Measurements from ENCODE around the gene SBNO1. TPM values are rescaled to one million over a fixed set of nuclear protein-coding genes. Genes with fewer than 3 reads are reported as not detected.
"Not testable (repeated sequence)": the region's sequence is repeated elsewhere in the genome, so short reads cannot be mapped to it uniquely, and the experiment has no call there.

Gene SBNO1
- total RNA-seq, result 32.3 TPM

- intact Hi-C loops (cut with DNase I), result no loop called here
- DNase-seq (ENCODE audit: low spot score), result peak; percentile 95
- peak; percentile 95 for ATAC-seq
These were observed at the start of gene SBNO1 for GRCh38 chr12:123364532-123365024. TSS of gene SBNO1 (minus strand) at chr12:123364847. CDS start at chr12:123350441, 14,406 bp downstream.

- no peak for DNase-seq (ENCODE audit: low spot score)
- intact Hi-C loops (cut with DNase I), result no loop called here
These were observed 45.4 kb upstream of the SBNO1 start for GRCh38 chr12:123410041-123410412.

GRCh38 chr12:123409284-123410040 is 44.8 kb upstream of the SBNO1 start:
- ATAC-seq; intact Hi-C loops (cut with DNase I); DNase-seq (ENCODE audit: low spot score): not testable (repeated sequence)

More at GRCh38 chr12:123410041-123410412, 45.4 kb upstream of the SBNO1 start:
- ATAC-seq, result no peak

GRCh38 chr12:123408619-123409018 is 44.0 kb upstream of the SBNO1 start:
- DNase-seq (ENCODE audit: low spot score); intact Hi-C loops (cut with DNase I); ATAC-seq: not testable (repeated sequence)

- ATAC-seq; DNase-seq (ENCODE audit: low spot score); intact Hi-C loops (cut with DNase I): not testable (repeated sequence)
These were observed 43.3 kb upstream of the SBNO1 start for GRCh38 chr12:123407934-123408333.

GRCh38 chr12:123407269-123407668 is 42.6 kb upstream of the SBNO1 start:
- ATAC-seq; intact Hi-C loops (cut with DNase I); DNase-seq (ENCODE audit: low spot score): not testable (repeated sequence)

GRCh38 chr12:123404581-123404980 is 39.9 kb upstream of the SBNO1 start:
- no peak for DNase-seq (ENCODE audit: low spot score)
- intact Hi-C loops (cut with DNase I), result no loop called here
- no peak for ATAC-seq

GRCh38 chr12:123401753-123402683 is 37.4 kb upstream of the SBNO1 start:
- intact Hi-C loops (cut with DNase I), result no loop called here

GRCh38 chr12:123399255-123399617 is 34.6 kb upstream of the SBNO1 start:
- no peak for ATAC-seq
- intact Hi-C loops (cut with DNase I), result no loop called here
- DNase-seq (ENCODE audit: low spot score), result no peak

More at GRCh38 chr12:123401753-123402683, 37.4 kb upstream of the SBNO1 start:
- ATAC-seq (no peak), DNase-seq (ENCODE audit: low spot score) (no peak)

GRCh38 chr12:123398550-123399254 is 34.1 kb upstream of the SBNO1 start:
- no peak for DNase-seq (ENCODE audit: low spot score)
- intact Hi-C loops (cut with DNase I), result no loop called here
- peak; percentile 90 for ATAC-seq

- intact Hi-C loops (cut with DNase I), result no loop called here
- ATAC-seq, result no peak
- DNase-seq (ENCODE audit: low spot score), result no peak
These were observed 33.5 kb upstream of the SBNO1 start for GRCh38 chr12:123398177-123398549.

GRCh38 chr12:123397400-123397799 is 32.8 kb upstream of the SBNO1 start:
- ATAC-seq (no peak), DNase-seq (ENCODE audit: low spot score) (no peak)
- intact Hi-C loops (cut with DNase I), result no loop called here

GRCh38 chr12:123396954-123397353 is 32.3 kb upstream of the SBNO1 start:
- intact Hi-C loops (cut with DNase I), result no loop called here
- ATAC-seq, result no peak
- no peak for DNase-seq (ENCODE audit: low spot score)

- ATAC-seq (no peak), DNase-seq (ENCODE audit: low spot score) (no peak)
- intact Hi-C loops (cut with DNase I), result no loop called here
These were observed 31.9 kb upstream of the SBNO1 start for GRCh38 chr12:123396543-123396942.

GRCh38 chr12:123395236-123395635 is 30.6 kb upstream of the SBNO1 start:
- DNase-seq (ENCODE audit: low spot score), result no peak
- intact Hi-C loops (cut with DNase I), result no loop called here
- no peak for ATAC-seq

GRCh38 chr12:123393747-123394146 is 29.1 kb upstream of the SBNO1 start:
- no peak for DNase-seq (ENCODE audit: low spot score)
- ATAC-seq, result no peak
- intact Hi-C loops (cut with DNase I), result no loop called here

- intact Hi-C loops (cut with DNase I), result no loop called here
- ATAC-seq (no peak), DNase-seq (ENCODE audit: low spot score) (no peak)
These were observed 27.1 kb upstream of the SBNO1 start for GRCh38 chr12:123391546-123392343.

Data from sciatic nerve (tissue), 2 donors.